Common myeloid progenitor, CD34-positive (primary cell): ENCODE measurements around the gene TBC1D22A.
A peak's percentile ranks its signal among the peaks of the same experiment; 100 is the strongest.

Experiments used
- CTCF ChIA-PET: fragments of 350-600 bp; sonication (Branson Sonifier 250); formaldehyde crosslinking; loops from one replicate; lab custom pipeline; 2021; ENCODE audit warnings: antibody characterized with exemption; lab: Charles Lee
- POLR2A ChIA-PET: fragments of 350-600 bp; sonication (Branson Sonifier 250); formaldehyde crosslinking; loops from one replicate; lab custom pipeline; 2021; ENCODE audit warnings: antibody characterized with exemption; lab: Charles Lee
- DNase-seq, 3 donors: peaks; one replicate each; pipeline versions ENCODE4 v3.0.0 to v3.0.0-alpha.2; 2013
- H3K27ac ChIP-seq, 2 experiments: 1 replicate in 1 of 2; 2 replicates in 1 of 2; pipeline ENCODE4 v1.7.0; 2013; ENCODE audit warnings: inconsistent platforms in 2 of 2, low read length in 2 of 2, mild to moderate bottlenecking in 2 of 2, low read depth in 1 of 2, moderate library complexity in 1 of 2; ENCODE audit not compliant: severe bottlenecking in 2 of 2, insufficient read depth in 1 of 2, poor library complexity in 1 of 2
- H3K27me3 ChIP-seq, 5 experiments: replicated peaks in 2 of 5; 1 replicate in 3 of 5; 2 replicates in 2 of 5; pipeline versions ENCODE4 v1.6.1 to v1.7.0; 2013; ENCODE audit warnings: low read length in 4 of 5, mild to moderate bottlenecking in 2 of 5, moderate library complexity in 2 of 5, inconsistent platforms in 1 of 5; ENCODE audit not compliant: insufficient read depth in 5 of 5, control insufficient read depth in 4 of 5
- H3K36me3 ChIP-seq, 4 experiments: 1 replicate in 2 of 4; 2 replicates in 2 of 4; pipeline versions ENCODE4 v1.6.1 to v1.7.0; 2013; ENCODE audit warnings: low read length in 3 of 4, control low read depth in 1 of 4, mild to moderate bottlenecking in 1 of 4; ENCODE audit not compliant: control insufficient read depth in 4 of 4, insufficient read depth in 4 of 4
- H3K4me1 ChIP-seq, 4 experiments: 1 replicate in 3 of 4; 2 replicates in 1 of 4; pipeline versions ENCODE4 v1.6.1 to v1.7.1; 2013; ENCODE audit warnings: low read length in 3 of 4, mild to moderate bottlenecking in 3 of 4, control low read depth in 1 of 4, inconsistent platforms in 1 of 4, moderate library complexity in 1 of 4; ENCODE audit not compliant: control insufficient read depth in 4 of 4, insufficient read depth in 4 of 4; ENCODE audit errors: control extremely low read depth in 1 of 4
- H3K4me3 ChIP-seq, 7 experiments: 1 replicate in 4 of 7; 2 replicates in 3 of 7; pipeline versions ENCODE4 v1.5.1 to v1.7.0; 2013; ENCODE audit warnings: mild to moderate bottlenecking in 7 of 7, low read length in 6 of 7, moderate library complexity in 6 of 7, inconsistent platforms in 2 of 7, low read depth in 2 of 7, control low read depth in 1 of 7; ENCODE audit not compliant: insufficient read depth in 4 of 7, control insufficient read depth in 1 of 7; ENCODE audit errors: extremely low read depth in 1 of 7
- H3K9me3 ChIP-seq, 5 experiments: 1 replicate in 4 of 5; 2 replicates in 1 of 5; pipeline versions ENCODE4 v1.6.1 to v1.7.1; 2013; ENCODE audit warnings: low read length in 4 of 5, mild to moderate bottlenecking in 2 of 5, inconsistent platforms in 1 of 5, low read depth in 1 of 5, moderate library complexity in 1 of 5; ENCODE audit not compliant: control insufficient read depth in 4 of 5, insufficient read depth in 2 of 5; ENCODE audit errors: control extremely low read depth in 1 of 5
- WGBS: methylation state at CpG from one replicate; pipeline ENCODE4 v1.1.5; 2013; ENCODE audit not compliant: insufficient coverage; 5-methylcytosine and 5-hydroxymethylcytosine counted together

The TBC1D22A gene

DNA sequence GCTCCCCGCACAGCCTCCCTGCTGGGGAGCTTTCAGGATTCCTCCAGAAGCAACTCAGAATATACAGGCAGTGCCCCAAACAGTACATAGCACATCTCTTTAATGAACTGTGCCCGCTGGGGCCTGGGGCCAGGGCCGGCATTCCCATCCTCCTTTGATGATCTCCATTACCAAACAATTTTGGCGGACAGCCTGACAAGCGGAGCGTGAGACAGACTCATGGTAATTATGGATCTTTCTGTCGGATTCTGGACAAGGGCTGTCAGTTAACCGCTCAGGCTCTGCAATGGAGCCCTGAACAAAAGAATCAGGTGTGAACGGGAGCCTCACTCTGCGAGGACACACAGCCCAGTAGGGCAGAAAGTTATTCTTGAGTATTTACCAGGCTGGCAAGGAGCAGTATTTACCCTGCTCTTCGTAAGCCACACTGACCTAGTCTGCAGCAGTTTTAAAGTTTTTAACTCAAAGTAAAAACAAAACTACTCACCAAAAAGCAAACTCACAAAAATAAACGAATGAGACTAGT is 174.0 kb downstream of the TBC1D22A start:
- H3K4me3 ChIP-seq: no peak overlapping the region
- no peak for DNase-seq
- no peaks in the 10 kb centered on the region for H3K27me3 ChIP-seq
- ChIA-PET CTCF (no interaction called here), POLR2A (no interaction called here)
- H3K9me3 ChIP-seq: no peaks in the 10 kb centered on the region
- peaks cover 0 to 14% (median 0%) of the 10 kb centered on the region in 4 experiments for H3K4me1 ChIP-seq
- WGBS: 96% methylated on average over 10 of the region's 12 CpGs
- H3K36me3 ChIP-seq: peaks cover 0 to 6% (median 3%) of the 10 kb centered on the region in 4 experiments
- H3K27ac ChIP-seq: no peak overlapping the region

DNA sequence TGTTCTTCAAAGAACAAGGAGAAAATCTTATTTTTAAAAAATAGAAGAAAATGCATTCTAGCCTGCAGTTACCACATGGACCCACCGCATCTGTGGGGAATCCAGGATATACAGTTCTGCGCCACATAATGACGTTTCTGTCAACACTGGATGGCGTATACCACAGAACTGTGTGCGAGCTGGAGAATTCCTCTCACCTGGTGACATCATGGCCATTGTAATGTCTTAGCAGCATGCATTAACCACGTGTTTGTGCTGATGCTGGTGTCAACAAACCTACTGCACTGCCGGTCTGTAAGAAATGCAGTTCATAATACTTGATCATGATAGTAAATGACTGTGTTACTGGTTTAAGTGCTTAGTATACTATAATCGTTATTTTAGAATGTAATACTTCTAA is 174.7 kb downstream of the TBC1D22A start:
- no peak for DNase-seq
- Histone ChIP-seq H3K27me3 (no peaks in the 10 kb centered on the region), H3K4me3 (no peak overlapping the region), H3K27ac (no peak overlapping the region), H3K4me1 (peaks cover 0 to 17% (median 4%) of the 10 kb centered on the region in 4 experiments), H3K36me3 (peaks cover 0 to 4% (median 3%) of the 10 kb centered on the region in 4 experiments), H3K9me3 (no peaks in the 10 kb centered on the region)
- ChIA-PET CTCF (interaction anchor here (0.6 kb wide), 1 partner anchor 455 kb away, joined by 4 read pairs; no protein-coding TSS in a partner anchor), POLR2A (no interaction called here)
- whole genome bisulfite sequencing: 96% methylated on average over 6 of the region's 8 CpGs

DNA sequence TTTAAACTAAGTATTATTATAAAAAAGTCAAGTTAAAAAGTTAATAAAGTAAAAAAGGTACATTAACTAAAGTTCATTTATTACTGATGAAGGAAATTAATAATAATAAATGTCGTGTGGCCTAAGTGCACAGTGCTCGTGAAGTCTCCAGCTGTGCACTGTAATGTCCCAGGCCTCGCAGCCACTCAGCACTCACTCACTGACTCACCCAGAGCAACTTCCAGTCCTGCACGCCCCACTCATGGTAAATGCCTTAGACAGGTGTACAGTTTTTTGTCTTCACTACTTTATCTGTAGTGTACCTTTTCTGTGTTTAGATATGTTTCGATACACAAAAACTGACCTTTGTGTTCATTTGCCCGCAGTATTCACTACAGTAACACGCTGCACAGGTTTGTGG is 175.5 kb downstream of the TBC1D22A start:
- no peaks in the 10 kb centered on the region for H3K27me3 ChIP-seq
- ChIA-PET CTCF (interaction anchor here (0.6 kb wide), 1 partner anchor 454 kb away, joined by 4 read pairs; no protein-coding TSS in a partner anchor), POLR2A (no interaction called here)
- H3K9me3 ChIP-seq: no peaks in the 10 kb centered on the region
- peaks cover 0 to 23% (median 8%) of the 10 kb centered on the region in 4 experiments for H3K4me1 ChIP-seq
- H3K36me3 ChIP-seq: peaks cover 0 to 4% (median 3%) of the 10 kb centered on the region in 4 experiments
- no peak overlapping the region for H3K4me3 ChIP-seq
- 100% methylated on average over 4 of the region's 7 CpGs for WGBS
- DNase-seq: no peak
- no peak overlapping the region for H3K27ac ChIP-seq

DNA sequence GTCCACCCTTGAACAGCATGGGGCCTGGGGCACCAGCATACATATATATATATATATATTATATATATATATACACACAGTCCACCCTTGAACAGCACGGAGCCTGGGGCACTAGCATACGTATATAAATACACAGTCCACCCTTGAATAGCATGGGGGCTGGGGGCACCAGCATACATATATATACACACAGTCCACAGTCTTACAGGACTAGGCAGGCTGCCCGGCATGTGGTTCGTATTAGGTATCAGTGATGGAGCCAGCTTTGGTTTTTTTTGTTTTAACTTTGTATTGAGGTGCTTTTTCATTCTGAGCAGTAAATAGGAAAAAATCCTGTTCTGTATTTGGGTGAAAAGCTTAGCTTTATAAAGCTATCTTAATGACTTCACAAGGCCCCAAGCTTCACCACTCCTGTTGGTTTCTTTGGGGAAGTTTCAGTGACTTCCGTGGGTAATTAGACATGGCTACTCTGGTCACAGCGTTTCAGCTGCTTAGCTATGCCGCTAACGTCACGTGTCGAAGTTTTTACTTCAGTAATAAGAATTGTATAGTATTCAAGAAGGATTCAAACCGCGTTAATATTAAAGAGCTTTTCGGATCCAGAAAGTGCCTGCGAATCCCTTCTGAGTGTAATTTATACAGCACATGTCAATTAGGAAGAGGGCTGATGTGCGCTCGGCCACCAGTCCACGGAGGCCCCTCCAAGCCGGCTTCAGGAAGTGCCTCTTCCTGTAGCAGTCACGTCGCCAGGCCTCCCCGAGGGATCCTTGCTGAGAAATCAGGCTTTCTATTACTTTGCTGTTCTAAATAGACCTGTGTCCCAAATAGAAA is 179.7 kb downstream of the TBC1D22A start:
- peak; percentile 57 to 77 (median 68) for DNase-seq
- H3K36me3 ChIP-seq: peaks cover 0 to 11% (median 3%) of the 10 kb centered on the region in 4 experiments
- H3K27ac ChIP-seq: peak overlapping the region; percentile 65 to 68
- WGBS: 4% methylated on average over 12 of the region's 21 CpGs
- ChIA-PET CTCF (interaction anchor here (1.0 kb wide), 1 partner anchor 23 kb away, joined by 4 read pairs; no protein-coding TSS in a partner anchor), POLR2A (interaction anchor here (1.1 kb wide), 1 partner anchor 16 kb away, joined by 3 read pairs; no protein-coding TSS in a partner anchor)
- no peaks in the 10 kb centered on the region for H3K27me3 ChIP-seq
- peak overlapping the region in 5 of 7 experiments; percentile 15 to 74 (median 57) for H3K4me3 ChIP-seq
- peaks cover 0 to 17% (median 13%) of the 10 kb centered on the region in 4 experiments for H3K4me1 ChIP-seq
- H3K9me3 ChIP-seq: no peaks in the 10 kb centered on the region

DNA sequence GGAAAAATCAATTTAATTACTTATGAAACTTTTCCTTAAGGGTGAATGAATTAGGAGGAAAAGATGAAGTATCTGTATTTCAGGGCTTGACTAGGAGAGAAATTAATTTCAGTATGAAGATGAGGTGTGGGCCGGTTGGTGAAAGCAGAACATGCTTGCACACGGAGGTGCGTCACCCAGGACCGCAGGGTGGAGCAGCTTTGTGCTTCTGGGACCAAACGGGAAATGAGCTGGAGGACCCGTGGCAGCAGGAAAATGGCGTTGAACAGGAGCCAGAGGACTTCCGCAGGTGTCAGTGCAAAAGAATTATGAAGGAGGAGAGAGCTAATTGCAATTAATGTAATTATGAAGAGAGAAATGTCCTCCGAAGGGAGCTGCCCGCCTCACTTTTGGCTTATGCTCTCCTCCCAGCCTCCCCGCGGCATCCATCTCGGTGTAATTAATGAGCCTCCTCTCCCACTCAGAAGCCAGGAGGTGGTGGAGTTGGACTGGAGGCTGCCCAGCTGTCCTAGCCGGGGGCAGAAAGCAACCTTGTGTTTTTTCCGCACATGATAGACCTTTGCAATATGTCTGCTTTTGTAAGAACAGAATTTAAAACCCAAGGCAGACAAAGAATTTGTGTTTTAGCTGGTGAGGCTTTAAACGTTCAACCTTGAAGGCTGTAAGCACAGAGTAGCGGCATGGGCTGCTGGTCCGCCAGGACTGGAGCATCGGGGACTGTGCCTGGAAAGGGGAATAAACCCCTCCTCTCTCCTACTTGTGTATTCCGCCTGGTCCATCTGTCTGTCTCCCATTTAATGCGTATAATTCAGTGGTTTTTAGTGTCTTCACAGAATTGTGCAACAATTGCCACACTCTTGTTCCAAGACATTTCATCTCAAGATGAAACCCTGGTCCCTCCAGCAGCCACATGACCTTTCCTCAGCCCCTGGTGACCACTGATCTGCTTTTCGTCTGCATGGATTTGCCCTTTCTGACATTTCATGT is 180.6 kb downstream of the TBC1D22A start:
- peak; percentile 80 to 86 (median 81) for DNase-seq
- Histone ChIP-seq H3K27ac (peak overlapping the region; percentile 65 to 68), H3K36me3 (peaks cover 0 to 11% (median 2%) of the 10 kb centered on the region in 4 experiments), H3K4me1 (peaks cover 0 to 17% (median 13%) of the 10 kb centered on the region in 4 experiments), H3K4me3 (peak overlapping the region in 5 of 7 experiments; percentile 25 to 74 (median 57)), H3K9me3 (no peaks in the 10 kb centered on the region), H3K27me3 (no peaks in the 10 kb centered on the region)
- ChIA-PET POLR2A (interaction anchor here (1.1 kb wide), 1 partner anchor 17 kb away, joined by 3 read pairs; no protein-coding TSS in a partner anchor), CTCF (interaction anchor here (1.0 kb wide), 2 partner anchors 12 to 22 kb away, joined by 3 to 4 read pairs; no protein-coding TSS in a partner anchor)
- 40% methylated on average over 14 of the region's 22 CpGs for WGBS

DNA sequence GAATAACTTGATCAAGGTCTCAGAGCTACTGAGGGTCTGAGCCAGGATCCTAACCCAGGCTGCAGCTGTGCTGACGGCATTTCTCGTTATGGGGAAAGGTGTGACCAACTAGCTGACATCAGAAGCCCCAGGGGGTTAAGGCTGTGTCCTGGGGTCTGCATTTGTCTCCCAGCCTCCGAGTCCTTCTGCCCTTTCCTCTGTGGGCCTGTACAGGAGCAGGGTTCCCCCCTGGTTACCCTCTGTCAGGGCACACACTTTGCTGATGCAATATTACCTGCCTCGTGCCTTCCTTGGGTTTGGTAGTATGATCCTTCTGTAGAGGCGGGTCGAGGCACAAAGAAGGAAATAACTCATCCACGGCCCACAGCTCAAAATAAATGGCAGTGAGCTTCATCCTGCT is 183.0 kb downstream of the TBC1D22A start:
- CTCF ChIA-PET: no interaction called here
- no peak overlapping the region for H3K4me3 ChIP-seq
- H3K36me3 ChIP-seq: peaks cover 2 to 12% (median 6%) of the 10 kb centered on the region in 4 experiments
- H3K4me1 ChIP-seq: peaks cover 0 to 17% (median 13%) of the 10 kb centered on the region in 4 experiments
- over 99% methylated on average over 6 of the region's 7 CpGs for WGBS
- no peak for DNase-seq
- H3K27ac ChIP-seq: no peak overlapping the region
- POLR2A ChIA-PET: no interaction called here
- no peaks in the 10 kb centered on the region for H3K27me3 ChIP-seq
- H3K9me3 ChIP-seq: no peaks in the 10 kb centered on the region
